ENCODE measurements around the gene TTC21A.

DNA sequence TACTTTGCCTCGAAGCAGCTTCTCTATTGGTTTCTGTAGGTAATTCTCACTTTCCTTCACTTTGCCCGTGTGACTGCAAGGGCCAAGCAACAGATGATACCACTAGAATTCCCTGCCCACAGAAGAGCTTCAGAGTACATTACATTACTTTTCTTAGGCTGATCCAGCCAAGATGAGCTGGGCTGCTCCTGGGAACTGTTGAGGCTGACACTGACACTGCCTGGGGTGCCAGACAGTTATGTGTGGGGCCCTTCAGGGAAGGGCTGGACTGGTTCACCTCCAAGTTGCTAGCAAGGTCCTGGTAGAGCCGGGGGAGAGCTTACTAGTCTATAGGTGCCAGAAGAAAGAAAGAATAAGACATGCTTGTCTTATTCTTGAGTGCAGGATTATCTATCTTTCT lies 19.0 kb upstream of the TTC21A start:
- TF ChIP-seq, protein P1, sequence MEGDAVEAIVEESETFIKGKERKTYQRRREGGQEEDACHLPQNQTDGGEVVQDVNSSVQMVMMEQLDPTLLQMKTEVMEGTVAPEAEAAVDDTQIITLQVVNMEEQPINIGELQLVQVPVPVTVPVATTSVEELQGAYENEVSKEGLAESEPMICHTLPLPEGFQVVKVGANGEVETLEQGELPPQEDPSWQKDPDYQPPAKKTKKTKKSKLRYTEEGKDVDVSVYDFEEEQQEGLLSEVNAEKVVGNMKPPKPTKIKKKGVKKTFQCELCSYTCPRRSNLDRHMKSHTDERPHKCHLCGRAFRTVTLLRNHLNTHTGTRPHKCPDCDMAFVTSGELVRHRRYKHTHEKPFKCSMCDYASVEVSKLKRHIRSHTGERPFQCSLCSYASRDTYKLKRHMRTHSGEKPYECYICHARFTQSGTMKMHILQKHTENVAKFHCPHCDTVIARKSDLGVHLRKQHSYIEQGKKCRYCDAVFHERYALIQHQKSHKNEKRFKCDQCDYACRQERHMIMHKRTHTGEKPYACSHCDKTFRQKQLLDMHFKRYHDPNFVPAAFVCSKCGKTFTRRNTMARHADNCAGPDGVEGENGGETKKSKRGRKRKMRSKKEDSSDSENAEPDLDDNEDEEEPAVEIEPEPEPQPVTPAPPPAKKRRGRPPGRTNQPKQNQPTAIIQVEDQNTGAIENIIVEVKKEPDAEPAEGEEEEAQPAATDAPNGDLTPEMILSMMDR (IDR thresholded peaks at IDR 0.05; ENCODE audit: low read depth, low read length) = no peak
- TF ChIP-seq MYC (IDR thresholded peaks at IDR 0.05; ENCODE audit: low read depth, low read length) = no peak
